ENCODE measurements around the gene NEB. TPM values are rescaled to one million over a fixed set of nuclear protein-coding genes. Genes with fewer than 3 reads are reported as not detected.
"Not testable (repeated sequence)": the region's sequence is repeated elsewhere in the genome, so short reads cannot be mapped to it uniquely, and the experiment has no call there.

Gene NEB
- total RNA-seq, 1 donor from 2014 or later: 5.0 TPM

DNA sequence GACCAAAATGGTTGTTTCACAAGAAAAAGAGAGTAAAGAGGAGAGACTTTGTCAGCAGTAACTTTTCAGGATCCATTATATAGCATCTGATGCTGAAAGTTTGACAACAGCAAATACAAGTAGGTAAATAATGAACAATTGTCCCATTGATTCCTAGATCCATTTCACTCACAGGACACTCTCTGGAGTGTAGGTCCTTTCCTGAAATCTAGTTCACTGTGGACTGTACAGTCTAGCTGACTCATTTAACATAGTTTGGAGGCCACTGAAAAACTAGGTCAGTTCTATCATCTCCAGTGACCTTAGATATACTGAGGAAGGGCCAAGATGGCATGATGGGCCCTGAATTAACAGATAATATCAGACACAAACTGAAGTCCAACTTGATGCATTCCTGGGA lies 19.3 kb upstream of the NEB start:
- Mint-ChIP-seq H3K4me3 (no peak overlapping the region), H3K9me3 (no peaks in the 10 kb centered on the region), H3K27me3 (no peaks in the 10 kb centered on the region), H3K27ac (no peak overlapping the region), H3K4me1 (ENCODE audit: unreplicated experiment) (peaks cover 20% of the 10 kb centered on the region), H3K36me3 (no peaks in the 10 kb centered on the region)
- TF ChIP-seq, protein P1, sequence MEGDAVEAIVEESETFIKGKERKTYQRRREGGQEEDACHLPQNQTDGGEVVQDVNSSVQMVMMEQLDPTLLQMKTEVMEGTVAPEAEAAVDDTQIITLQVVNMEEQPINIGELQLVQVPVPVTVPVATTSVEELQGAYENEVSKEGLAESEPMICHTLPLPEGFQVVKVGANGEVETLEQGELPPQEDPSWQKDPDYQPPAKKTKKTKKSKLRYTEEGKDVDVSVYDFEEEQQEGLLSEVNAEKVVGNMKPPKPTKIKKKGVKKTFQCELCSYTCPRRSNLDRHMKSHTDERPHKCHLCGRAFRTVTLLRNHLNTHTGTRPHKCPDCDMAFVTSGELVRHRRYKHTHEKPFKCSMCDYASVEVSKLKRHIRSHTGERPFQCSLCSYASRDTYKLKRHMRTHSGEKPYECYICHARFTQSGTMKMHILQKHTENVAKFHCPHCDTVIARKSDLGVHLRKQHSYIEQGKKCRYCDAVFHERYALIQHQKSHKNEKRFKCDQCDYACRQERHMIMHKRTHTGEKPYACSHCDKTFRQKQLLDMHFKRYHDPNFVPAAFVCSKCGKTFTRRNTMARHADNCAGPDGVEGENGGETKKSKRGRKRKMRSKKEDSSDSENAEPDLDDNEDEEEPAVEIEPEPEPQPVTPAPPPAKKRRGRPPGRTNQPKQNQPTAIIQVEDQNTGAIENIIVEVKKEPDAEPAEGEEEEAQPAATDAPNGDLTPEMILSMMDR (conservative IDR thresholded peaks at IDR 0.05): no peak
- no peak for DNase-seq (ENCODE audit: extremely low spot score, unreplicated experiment)

DNA sequence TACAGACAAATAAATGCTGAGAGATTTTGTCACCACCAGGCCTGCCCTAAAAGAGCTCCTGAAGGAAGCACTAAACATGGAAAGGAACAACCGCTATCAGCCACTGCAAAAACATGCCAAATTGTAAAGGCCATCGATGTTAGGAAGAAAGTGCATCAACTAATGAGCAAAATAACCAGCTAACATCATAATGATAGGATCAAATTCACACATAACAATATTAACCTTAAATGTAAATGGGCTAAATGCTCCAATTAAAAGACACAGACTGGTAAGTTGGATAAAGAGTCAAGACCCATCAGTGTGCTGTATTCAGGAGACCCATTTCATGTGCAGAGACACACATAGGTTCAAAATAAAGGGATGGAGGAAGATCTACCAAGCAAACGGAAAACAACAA lies 11.0 kb upstream of the NEB start:
- not testable (repeated sequence) for H3K4me3 Mint-ChIP-seq; H3K27me3 Mint-ChIP-seq; H3K9me3 Mint-ChIP-seq; H3K27ac Mint-ChIP-seq; DNase-seq (ENCODE audit: extremely low spot score, unreplicated experiment); H3K4me1 Mint-ChIP-seq (ENCODE audit: unreplicated experiment)
- peaks cover 11% of the 10 kb centered on the region for H3K36me3 Mint-ChIP-seq

DNA sequence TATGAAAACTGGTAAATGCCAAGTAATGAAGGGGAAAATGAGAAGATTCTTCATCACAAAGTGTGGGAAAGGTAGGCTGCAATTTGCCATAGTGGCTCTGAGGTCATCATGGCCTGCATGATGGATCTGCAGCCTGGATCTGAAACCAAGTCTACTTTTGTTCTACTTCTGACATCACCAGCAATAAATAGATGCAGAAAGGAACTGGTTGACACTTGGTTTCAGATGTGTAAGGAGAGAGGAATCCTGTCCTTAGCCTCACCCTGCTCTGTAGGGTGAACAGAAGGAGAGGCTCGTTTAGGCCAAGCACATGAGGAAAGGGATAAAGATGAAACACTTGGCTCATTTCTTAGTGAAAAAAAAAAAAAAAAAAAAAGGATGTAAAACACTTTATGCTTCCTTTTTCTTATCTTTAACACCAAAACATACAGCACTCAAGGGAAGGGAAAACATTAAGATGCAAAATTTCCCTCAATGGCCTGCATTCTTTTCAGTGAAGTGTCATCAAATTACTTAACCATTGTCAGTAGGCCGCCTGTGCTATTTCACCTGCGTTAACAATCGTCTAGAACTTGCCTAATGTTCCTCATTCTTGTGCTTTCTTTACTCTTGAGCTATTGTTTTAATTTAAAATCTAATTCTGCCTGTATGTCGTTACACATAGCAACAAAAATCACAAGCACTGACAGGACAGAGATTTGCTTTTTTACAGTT lies 3.9 kb downstream of the NEB start:
- H3K4me3 Mint-ChIP-seq: no peak overlapping the region
- TF ChIP-seq, protein P1 (conservative IDR thresholded peaks at IDR 0.05): no peak
- no peaks in the 10 kb centered on the region for H3K36me3 Mint-ChIP-seq
- peak overlapping the region; percentile 91 for H3K27ac Mint-ChIP-seq
- H3K27me3 Mint-ChIP-seq: no peaks in the 10 kb centered on the region
- no peak for DNase-seq (ENCODE audit: extremely low spot score, unreplicated experiment)
- H3K9me3 Mint-ChIP-seq: no peaks in the 10 kb centered on the region
- peaks cover 22% of the 10 kb centered on the region for H3K4me1 Mint-ChIP-seq (ENCODE audit: unreplicated experiment)

DNA sequence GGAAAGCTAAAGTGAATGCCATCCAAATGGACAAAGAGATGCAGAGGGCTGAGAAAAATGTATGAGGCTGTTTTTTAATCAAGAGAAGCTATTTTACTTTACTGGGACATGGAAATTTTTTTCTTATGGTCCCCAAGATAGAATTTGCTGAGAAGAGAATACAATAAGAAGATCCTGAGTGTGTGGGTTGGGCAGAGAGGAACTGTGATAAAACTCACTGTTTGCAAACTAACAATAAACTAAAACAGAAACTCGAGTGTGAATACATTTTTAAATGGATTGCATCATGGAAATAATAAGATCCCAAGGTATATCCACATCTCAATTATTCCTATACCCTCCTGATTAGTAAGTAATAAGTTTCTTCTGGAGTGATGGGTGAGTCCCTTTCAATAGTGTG lies 4.4 kb downstream of the NEB start:
- H3K4me1 Mint-ChIP-seq (ENCODE audit: unreplicated experiment): peaks cover 22% of the 10 kb centered on the region
- H3K27ac Mint-ChIP-seq: peak overlapping the region; percentile 91
- no peak overlapping the region for H3K4me3 Mint-ChIP-seq
- TF ChIP-seq, protein P1 (conservative IDR thresholded peaks at IDR 0.05): no peak
- no peak for DNase-seq (ENCODE audit: extremely low spot score, unreplicated experiment)
- no peaks in the 10 kb centered on the region for H3K27me3 Mint-ChIP-seq
- no peaks in the 10 kb centered on the region for H3K9me3 Mint-ChIP-seq
- H3K36me3 Mint-ChIP-seq: no peaks in the 10 kb centered on the region

DNA sequence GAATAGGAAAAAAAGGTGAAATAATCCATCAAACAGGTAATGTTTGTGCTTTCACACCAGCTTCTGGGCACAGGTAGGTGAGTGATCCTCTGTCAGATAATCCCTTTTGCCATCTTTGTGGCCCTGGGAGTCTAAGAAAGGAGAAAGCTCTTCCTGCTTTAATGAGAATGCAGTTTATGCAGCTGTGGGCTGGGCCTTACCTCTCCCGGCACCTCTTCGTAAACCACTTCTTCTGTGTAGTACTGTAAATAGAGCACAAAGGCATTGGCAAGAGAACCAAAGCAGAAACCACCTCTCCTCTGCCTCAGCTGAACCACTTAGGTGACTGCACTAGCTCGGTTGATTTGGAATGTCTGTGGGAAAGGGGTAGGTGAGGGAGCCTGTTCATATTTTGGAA lies 4.9 kb downstream of the NEB start:
- Mint-ChIP-seq H3K4me1 (ENCODE audit: unreplicated experiment) (peaks cover 22% of the 10 kb centered on the region), H3K27ac (peak overlapping the region; percentile 91), H3K9me3 (no peaks in the 10 kb centered on the region), H3K27me3 (no peaks in the 10 kb centered on the region), H3K4me3 (no peak overlapping the region), H3K36me3 (no peaks in the 10 kb centered on the region)
- DNase-seq (ENCODE audit: extremely low spot score, unreplicated experiment): no peak
- TF ChIP-seq, protein P1 (conservative IDR thresholded peaks at IDR 0.05): no peak

DNA sequence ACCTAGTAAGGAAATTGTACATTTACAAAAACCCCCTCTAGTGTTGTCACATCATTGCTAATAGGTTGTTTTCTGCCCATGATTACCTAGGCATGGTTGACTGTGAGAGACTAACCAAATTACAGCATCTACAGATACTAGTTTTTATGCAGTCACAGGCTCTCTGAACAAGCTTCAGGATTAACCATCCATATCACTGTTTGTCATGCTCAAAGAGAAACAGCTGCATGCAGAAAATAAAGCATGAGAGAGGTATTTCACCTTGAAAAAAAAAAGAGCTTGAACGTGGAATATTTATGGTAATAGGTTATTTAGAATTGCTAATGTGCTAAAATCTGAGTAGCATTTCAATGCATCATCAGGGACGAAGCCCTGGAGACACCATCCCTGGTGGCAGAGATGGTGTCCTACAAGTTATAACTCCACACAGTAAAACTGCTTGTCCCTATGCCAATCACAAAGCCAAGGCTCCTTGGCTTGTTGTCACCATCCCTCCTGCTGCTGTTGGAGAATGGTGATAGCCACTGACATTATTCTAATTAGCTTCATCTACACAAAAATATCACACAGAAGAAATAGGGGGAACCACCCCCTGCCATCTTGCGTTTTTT lies 5.4 kb downstream of the NEB start:
- Mint-ChIP-seq H3K4me3 (no peak overlapping the region), H3K4me1 (ENCODE audit: unreplicated experiment) (peaks cover 22% of the 10 kb centered on the region), H3K27ac (peak overlapping the region; percentile 91), H3K27me3 (no peaks in the 10 kb centered on the region), H3K36me3 (no peaks in the 10 kb centered on the region), H3K9me3 (no peaks in the 10 kb centered on the region)
- DNase-seq (ENCODE audit: extremely low spot score, unreplicated experiment): no peak
- TF ChIP-seq, protein P1 (conservative IDR thresholded peaks at IDR 0.05): no peak

All from type B pancreatic cell (in vitro differentiated cells).